Activated T-cell treated with anti-CD3 and anti-CD28 coated beads, Interleukin-2, amount 50 U/mL, for 72 hours (primary cell): ENCODE data around the gene DOCK11. TPM values are rescaled to one million over a fixed set of nuclear protein-coding genes. Genes with fewer than 3 reads are reported as not detected.
"Not testable (repeated sequence)": the region's sequence is repeated elsewhere in the genome, so short reads cannot be mapped to it uniquely, and the experiment has no call there.

Experiments
- ATAC-seq, 2 donors: fragments of 150-1000 bp; cut with Tn5 transposase; replicated peaks in 1 of 2; 2 replicates each; pipeline ENCODE4 v1.10.0; 2021; ENCODE audit warnings: moderate library complexity in 2 of 2, mild to moderate bottlenecking in 1 of 2
- DNase-seq, 2 donors: peaks; one replicate each; pipeline ENCODE4 v3.0.0; 2021 to 2022; ENCODE audit warnings: mixed read lengths in 1 of 2
- H3K27ac Mint-ChIP-seq: one replicate; pipeline ENCODE4 v1.8.0; 2022; ENCODE audit warnings: mild to moderate bottlenecking, moderate library complexity, mixed read lengths
- H3K27me3 Mint-ChIP-seq: one replicate; pipeline ENCODE4 v1.8.0; 2022; ENCODE audit warnings: low read depth, mixed read lengths
- H3K36me3 Mint-ChIP-seq, 2 donors: one replicate each; pipeline ENCODE4 v1.8.0; 2022; ENCODE audit warnings: mixed read lengths in 2 of 2, mild to moderate bottlenecking in 1 of 2; ENCODE audit not compliant: insufficient read depth in 2 of 2
- H3K4me1 Mint-ChIP-seq: one replicate; pipeline ENCODE4 v1.8.0; 2022; ENCODE audit warnings: low read depth, mixed read lengths
- H3K4me3 Mint-ChIP-seq, 2 donors: one replicate each; pipeline ENCODE4 v1.8.0; 2022; ENCODE audit warnings: mild to moderate bottlenecking in 2 of 2, mixed read lengths in 2 of 2, moderate library complexity in 2 of 2
- H3K9me3 Mint-ChIP-seq, 2 donors: one replicate each; pipeline ENCODE4 v1.8.0; 2022; ENCODE audit warnings: mixed read lengths in 2 of 2
- total RNA-seq, 2 donors: library from RNA; stranded (reverse); gene quantifications; one replicate each; pipeline ENCODE4 v1.2.3, GENCODE V29; 2022

DOCK11 gene
- total RNA-seq, 2 donors from 2014 or later, result 65.2 to 71.0 TPM

GRCh38 chrX:118718737-118719136, 223.1 kb downstream of the DOCK11 start:
- H3K36me3 Mint-ChIP-seq, result no peaks in the 10 kb centered on the region
- no peak for ATAC-seq
- DNase-seq, result no peak
- H3K27me3 Mint-ChIP-seq, result peaks cover 17% of the 10 kb centered on the region
- no peaks in the 10 kb centered on the region for H3K4me1 Mint-ChIP-seq
- H3K4me3 Mint-ChIP-seq, result no peak overlapping the region
- H3K27ac Mint-ChIP-seq, result no peak overlapping the region
- no peaks in the 10 kb centered on the region for H3K9me3 Mint-ChIP-seq

GRCh38 chrX:118720058-118720707, 224.6 kb downstream of the DOCK11 start:
- peaks cover 29% of the 10 kb centered on the region for H3K27me3 Mint-ChIP-seq
- ATAC-seq (no peak), DNase-seq (no peak)
- H3K36me3 Mint-ChIP-seq, result no peaks in the 10 kb centered on the region
- H3K9me3 Mint-ChIP-seq, result no peaks in the 10 kb centered on the region
- H3K4me1 Mint-ChIP-seq, result peaks cover 4% of the 10 kb centered on the region
- H3K4me3 Mint-ChIP-seq, result no peak overlapping the region
- H3K27ac Mint-ChIP-seq, result no peak overlapping the region

GRCh38 chrX:118723376-118723775, 227.8 kb downstream of the DOCK11 start:
- no peaks in the 10 kb centered on the region for H3K9me3 Mint-ChIP-seq
- no peak overlapping the region for H3K4me3 Mint-ChIP-seq
- peaks cover 4% of the 10 kb centered on the region for H3K4me1 Mint-ChIP-seq
- H3K27me3 Mint-ChIP-seq, result peaks cover 44% of the 10 kb centered on the region
- H3K27ac Mint-ChIP-seq, result no peak overlapping the region
- DNase-seq (no peak), ATAC-seq (no peak)
- H3K36me3 Mint-ChIP-seq, result no peaks in the 10 kb centered on the region

GRCh38 chrX:118724365-118724764, 228.8 kb downstream of the DOCK11 start:
- no peak overlapping the region for H3K4me3 Mint-ChIP-seq
- H3K4me1 Mint-ChIP-seq, result peaks cover 4% of the 10 kb centered on the region
- ATAC-seq, result no peak
- H3K27me3 Mint-ChIP-seq, result peaks cover 50% of the 10 kb centered on the region
- H3K27ac Mint-ChIP-seq, result no peak overlapping the region
- DNase-seq, result no peak
- no peaks in the 10 kb centered on the region for H3K36me3 Mint-ChIP-seq
- no peaks in the 10 kb centered on the region for H3K9me3 Mint-ChIP-seq

- H3K27me3 Mint-ChIP-seq, result peaks cover 50% of the 10 kb centered on the region
- DNase-seq (no peak), ATAC-seq (peak in 1 of 2 donors; percentile 19)
- no peaks in the 10 kb centered on the region for H3K36me3 Mint-ChIP-seq
- H3K4me1 Mint-ChIP-seq, result peaks cover 4% of the 10 kb centered on the region
- no peaks in the 10 kb centered on the region for H3K9me3 Mint-ChIP-seq
- H3K27ac Mint-ChIP-seq, result no peak overlapping the region
- no peak overlapping the region for H3K4me3 Mint-ChIP-seq
Observed at GRCh38 chrX:118724775-118725174, 229.2 kb downstream of the DOCK11 start.

- Mint-ChIP-seq H3K27ac (no peak overlapping the region), H3K9me3 (no peaks in the 10 kb centered on the region), H3K27me3 (peaks cover 65% of the 10 kb centered on the region), H3K4me1 (peaks cover 4% of the 10 kb centered on the region), H3K4me3 (peak overlapping the region in 1 of 2 donors; percentile 69), H3K36me3 (no peaks in the 10 kb centered on the region)
- no peak for DNase-seq
- no peak for ATAC-seq
Observed at GRCh38 chrX:118726396-118726795, 230.8 kb downstream of the DOCK11 start.

- no peaks in the 10 kb centered on the region for H3K36me3 Mint-ChIP-seq
- peaks cover 65% of the 10 kb centered on the region for H3K27me3 Mint-ChIP-seq
- H3K4me1 Mint-ChIP-seq, result peaks cover 4% of the 10 kb centered on the region
- H3K4me3 Mint-ChIP-seq, result peak within 1 kb of the TSS; percentile 57 to 69
- H3K27ac Mint-ChIP-seq, result peak within 1 kb of the TSS; percentile 64
- ATAC-seq, result peak; percentile 69 to 81
- DNase-seq, result peak; percentile 22 to 36
- no peaks in the 10 kb centered on the region for H3K9me3 Mint-ChIP-seq
Observed at GRCh38 chrX:118726887-118727685, 231.5 kb downstream of the DOCK11 start, which contains the start of gene IL13RA1. Gene IL13RA1 (plus strand): TSS chrX:118727606. CDS start chrX:118727639, 33 bp downstream.

GRCh38 chrX:118727686-118728339, 232.2 kb downstream of the DOCK11 start:
- Mint-ChIP-seq H3K9me3 (no peaks in the 10 kb centered on the region), H3K4me3 (peak overlapping the region; percentile 41 to 57), H3K4me1 (peaks cover 4% of the 10 kb centered on the region), H3K27ac (no peak overlapping the region), H3K36me3 (no peaks in the 10 kb centered on the region), H3K27me3 (peaks cover 69% of the 10 kb centered on the region)
- ATAC-seq, result peak; percentile 10 to 36
- DNase-seq, result peak; percentile 1 to 4

- H3K27me3 Mint-ChIP-seq, result peaks cover 74% of the 10 kb centered on the region
Observed at GRCh38 chrX:118729042-118729652, 233.5 kb downstream of the DOCK11 start.

GRCh38 chrX:118730500-118731247, 235.1 kb downstream of the DOCK11 start:
- Mint-ChIP-seq H3K27me3 (peaks cover 77% of the 10 kb centered on the region), H3K36me3 (no peaks in the 10 kb centered on the region), H3K9me3 (no peaks in the 10 kb centered on the region), H3K4me1 (peaks cover 11% of the 10 kb centered on the region), H3K27ac (no peak overlapping the region), H3K4me3 (no peak overlapping the region)
- ATAC-seq (no peak), DNase-seq (no peak)

More at GRCh38 chrX:118729042-118729652, 233.5 kb downstream of the DOCK11 start:
- DNase-seq, result no peak
- Mint-ChIP-seq H3K4me1 (peaks cover 4% of the 10 kb centered on the region), H3K36me3 (no peaks in the 10 kb centered on the region), H3K27ac (no peak overlapping the region), H3K4me3 (no peak overlapping the region), H3K9me3 (no peaks in the 10 kb centered on the region)
- no peak for ATAC-seq

GRCh38 chrX:118732551-118732950, 236.9 kb downstream of the DOCK11 start:
- Mint-ChIP-seq H3K27me3 (peaks cover 74% of the 10 kb centered on the region), H3K4me1 (peaks cover 20% of the 10 kb centered on the region)
- not testable (repeated sequence) for ATAC-seq, H3K9me3 Mint-ChIP-seq, H3K4me3 Mint-ChIP-seq, H3K36me3 Mint-ChIP-seq, H3K27ac Mint-ChIP-seq, DNase-seq

- no peak overlapping the region for H3K27ac Mint-ChIP-seq
- peak overlapping the region in 1 of 2 donors; percentile 31 for H3K4me3 Mint-ChIP-seq
- ATAC-seq (peak; percentile 61 to 73), DNase-seq (no peak)
- peaks cover 20% of the 10 kb centered on the region for H3K4me1 Mint-ChIP-seq
- peaks cover 0 to 2% of the 10 kb centered on the region in 2 donors for H3K9me3 Mint-ChIP-seq
- peaks cover 0 to 6% of the 10 kb centered on the region in 2 donors for H3K36me3 Mint-ChIP-seq
- peaks cover 63% of the 10 kb centered on the region for H3K27me3 Mint-ChIP-seq
Observed at GRCh38 chrX:118734909-118735308, 239.3 kb downstream of the DOCK11 start.
